Measurements from ENCODE around the gene ISCU.

DNA sequence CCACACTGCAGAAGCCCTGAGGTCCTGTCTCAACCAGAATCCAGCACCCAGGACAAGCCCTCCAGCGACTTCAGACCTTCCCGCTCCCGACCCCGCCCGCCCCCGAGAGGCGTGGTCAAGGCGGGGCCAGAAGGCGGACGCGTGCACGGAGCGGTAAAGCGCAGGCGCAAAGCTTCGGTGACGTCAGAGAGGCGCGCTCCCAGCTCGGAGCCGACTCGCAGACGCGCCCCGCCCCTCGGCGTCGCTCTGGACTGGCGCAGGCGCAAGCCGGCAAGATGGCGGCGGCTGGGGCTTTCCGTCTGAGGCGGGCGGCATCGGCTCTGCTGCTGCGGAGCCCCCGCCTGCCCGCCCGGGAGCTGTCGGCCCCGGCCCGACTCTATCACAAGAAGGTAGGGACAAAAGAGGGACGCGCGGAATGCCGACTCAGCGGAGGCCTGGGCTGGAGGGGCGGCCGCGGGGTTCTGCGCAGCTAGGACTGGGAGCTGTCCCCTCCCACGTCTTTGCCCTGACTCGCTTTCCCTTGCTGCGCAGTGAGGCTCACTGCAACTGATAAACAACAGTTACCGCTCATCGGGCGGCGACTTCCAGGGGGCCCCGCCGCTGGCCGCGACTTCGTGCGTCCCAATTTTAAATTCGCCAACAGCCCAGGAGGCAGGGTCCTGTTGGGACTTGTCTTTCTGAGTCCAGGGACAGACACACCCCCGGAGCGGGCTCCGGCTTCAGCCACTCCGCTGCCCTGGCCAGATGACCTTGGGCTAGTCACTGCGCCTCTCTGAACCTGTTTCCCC is at the start of gene ISCU:
- TF ChIP-seq, protein P1, sequence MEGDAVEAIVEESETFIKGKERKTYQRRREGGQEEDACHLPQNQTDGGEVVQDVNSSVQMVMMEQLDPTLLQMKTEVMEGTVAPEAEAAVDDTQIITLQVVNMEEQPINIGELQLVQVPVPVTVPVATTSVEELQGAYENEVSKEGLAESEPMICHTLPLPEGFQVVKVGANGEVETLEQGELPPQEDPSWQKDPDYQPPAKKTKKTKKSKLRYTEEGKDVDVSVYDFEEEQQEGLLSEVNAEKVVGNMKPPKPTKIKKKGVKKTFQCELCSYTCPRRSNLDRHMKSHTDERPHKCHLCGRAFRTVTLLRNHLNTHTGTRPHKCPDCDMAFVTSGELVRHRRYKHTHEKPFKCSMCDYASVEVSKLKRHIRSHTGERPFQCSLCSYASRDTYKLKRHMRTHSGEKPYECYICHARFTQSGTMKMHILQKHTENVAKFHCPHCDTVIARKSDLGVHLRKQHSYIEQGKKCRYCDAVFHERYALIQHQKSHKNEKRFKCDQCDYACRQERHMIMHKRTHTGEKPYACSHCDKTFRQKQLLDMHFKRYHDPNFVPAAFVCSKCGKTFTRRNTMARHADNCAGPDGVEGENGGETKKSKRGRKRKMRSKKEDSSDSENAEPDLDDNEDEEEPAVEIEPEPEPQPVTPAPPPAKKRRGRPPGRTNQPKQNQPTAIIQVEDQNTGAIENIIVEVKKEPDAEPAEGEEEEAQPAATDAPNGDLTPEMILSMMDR (IDR thresholded peaks at IDR 0.05) = no peak
- peak; percentile 97 for TF ChIP-seq POLR2A (IDR thresholded peaks at IDR 0.05)
